Gastroesophageal sphincter (tissue), 3 donors: ENCODE results near the gene DISC1.

Source experiments
- CTCF ChIP-seq, 4 experiments: fragments of 200-600 bp in 2 of 4; fragments of 450-650 bp in 2 of 4; sonication (generic) in 1 of 4; IDR thresholded peaks; one replicate each; pipeline ENCODE4 v1.5.1; 2017 to 2019; ENCODE audit warnings: antibody characterized with exemption in 4 of 4, mild to moderate bottlenecking in 2 of 4, moderate library complexity in 2 of 4
- POLR2A ChIP-seq, 2 donors: fragments of 450-650 bp; IDR thresholded peaks; one replicate each; pipeline ENCODE4 v1.6.1; 2017; ENCODE audit warnings: antibody characterized with exemption in 2 of 2, mild to moderate bottlenecking in 2 of 2, moderate library complexity in 1 of 2
- POLR2AphosphoS5 ChIP-seq: sonication (generic); formaldehyde crosslinking; IDR thresholded peaks from one replicate; pipeline ENCODE4 v1.6.1; 2017; ENCODE audit warnings: antibody characterized with exemption

- TF ChIP-seq POLR2AphosphoS5, result no peak
- no peak for TF ChIP-seq POLR2A (IDR thresholded peaks at IDR 0.05)
- TF ChIP-seq CTCF (IDR thresholded peaks at IDR 0.05), result no peak
These were observed 313.5 kb downstream of the DISC1 start for GRCh38 chr1:231940116-231940515.
